ENCODE measurements around the gene DGKH. TPM values are rescaled to one million over a fixed set of nuclear protein-coding genes. Genes with fewer than 3 reads are reported as not detected.

The DGKH gene
- total RNA-seq, 1 donor from 2014 or later: 19.9 TPM

DNA sequence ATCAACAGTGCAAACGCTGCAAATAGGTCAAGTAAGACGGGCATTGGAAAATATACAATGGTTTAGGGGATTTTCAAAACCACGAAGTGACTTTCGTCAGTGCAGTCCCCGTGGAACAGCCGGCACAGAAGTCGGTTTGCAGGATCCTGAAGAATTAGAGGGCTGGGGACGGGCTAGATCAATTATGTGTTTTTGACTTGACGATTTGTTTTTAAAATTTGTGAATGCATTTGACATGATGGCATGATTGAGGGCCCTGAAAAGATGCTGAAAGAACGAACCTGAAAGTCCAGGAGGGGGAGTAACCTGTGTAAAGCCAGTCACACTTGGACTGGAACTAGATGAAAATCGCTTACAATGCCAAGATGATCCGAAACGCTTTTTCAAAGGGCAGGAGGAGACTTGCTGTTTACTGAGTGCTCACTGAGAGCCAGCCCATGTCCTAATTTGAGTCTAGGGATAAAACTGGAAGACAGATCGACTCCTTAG lies 8.9 kb upstream of the DGKH start:
- DNase-seq (ENCODE audit: low spot score) (no peak), ATAC-seq (peak; percentile 5)
- intact Hi-C loops (cut with DNase I): no loop called here

DNA sequence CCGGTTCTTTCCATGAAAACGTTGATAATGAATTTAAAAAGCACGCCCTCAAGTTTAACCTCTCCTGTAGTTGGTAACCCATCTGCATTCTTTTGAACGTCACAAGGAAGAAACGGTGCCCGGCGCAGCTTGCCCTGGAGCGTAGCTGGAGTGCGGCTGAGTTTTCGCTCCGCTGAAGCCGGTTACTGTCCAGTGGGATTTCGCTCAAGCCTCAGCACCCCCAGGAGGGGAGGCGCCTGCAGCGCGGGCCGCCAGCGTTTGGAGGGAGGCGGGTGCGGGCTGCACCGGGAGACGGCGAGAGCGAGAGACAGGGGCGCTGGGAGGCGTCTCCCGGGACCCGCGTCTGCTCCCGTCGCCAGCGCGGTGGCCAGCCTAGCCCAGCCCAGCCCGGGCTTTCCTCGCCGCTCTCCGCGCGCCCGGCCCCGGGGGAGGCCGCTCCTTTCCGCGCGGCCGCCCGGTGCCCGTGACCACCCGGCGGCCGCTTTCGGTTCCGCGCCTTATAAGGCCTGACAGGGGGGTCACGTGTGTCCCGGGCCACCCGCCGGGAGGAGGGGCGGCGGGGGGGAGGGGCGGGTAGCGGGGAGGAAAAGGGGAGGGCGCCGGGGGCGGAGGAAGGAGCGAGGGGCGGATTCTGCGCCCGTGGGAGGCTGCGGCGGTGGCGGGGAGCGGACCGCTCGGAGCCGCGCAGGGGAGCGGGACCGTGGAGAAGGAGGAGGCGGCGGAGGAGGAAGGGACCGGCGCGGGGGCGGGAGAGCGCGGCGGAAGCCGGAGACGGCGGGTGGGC lies 8.3 kb upstream of the DGKH start:
- peak; percentile 95 for DNase-seq (ENCODE audit: low spot score)
- intact Hi-C loops (cut with DNase I): no loop called here
- peak; percentile 97 for ATAC-seq

DNA sequence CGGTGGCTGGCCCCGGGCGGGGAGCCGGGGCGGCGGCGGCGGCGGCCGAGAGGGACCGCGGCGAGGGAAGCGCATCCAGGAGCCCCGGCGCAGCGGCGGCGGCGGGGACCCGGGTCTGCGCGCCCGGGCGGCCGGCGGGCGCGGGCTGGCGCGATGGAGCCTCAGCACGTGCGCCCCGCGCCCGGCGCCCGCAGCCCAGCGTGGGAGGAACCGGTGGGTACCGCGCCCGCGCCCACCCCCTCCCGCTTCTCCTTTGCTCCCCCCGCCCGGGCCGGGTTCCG lies 7.8 kb upstream of the DGKH start:
- ATAC-seq (no peak), DNase-seq (ENCODE audit: low spot score) (no peak)
- intact Hi-C loops (cut with DNase I): no loop called here

DNA sequence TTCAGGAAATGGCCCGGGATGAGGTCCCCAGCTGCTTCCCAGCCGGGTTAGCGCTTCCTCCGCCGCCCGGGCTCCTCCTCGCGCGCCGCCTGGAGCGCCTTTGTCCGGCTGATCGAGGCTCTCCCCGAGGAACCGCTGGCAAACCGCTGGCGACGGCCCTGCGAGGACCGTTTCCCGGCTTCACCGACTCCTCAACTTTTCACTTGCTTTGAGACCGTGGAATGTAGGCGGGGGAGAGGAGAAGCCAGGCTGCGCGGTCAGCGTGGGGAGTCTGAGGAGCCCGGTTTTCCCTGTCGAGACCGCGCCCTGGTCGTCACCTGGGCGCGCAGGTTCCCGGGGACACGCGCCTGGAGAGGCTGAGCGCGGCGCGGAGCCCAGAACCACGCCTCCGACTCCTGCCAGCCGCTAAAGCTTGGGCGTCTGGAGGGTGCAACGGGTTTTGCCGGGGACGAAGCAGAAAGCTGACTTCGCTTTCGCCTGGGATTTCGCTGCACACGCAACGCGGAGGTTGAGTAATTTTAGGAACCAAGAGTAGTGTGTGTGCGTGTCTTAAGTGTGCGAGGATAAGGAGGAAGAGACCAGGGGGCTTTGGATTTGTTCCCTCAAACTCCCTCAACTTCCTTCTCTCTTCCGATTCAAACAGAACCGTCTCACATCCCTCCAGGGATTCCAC lies 7.3 kb upstream of the DGKH start:
- DNase-seq (ENCODE audit: low spot score) (peak; percentile 68), ATAC-seq (peak; percentile 20)
- intact Hi-C loops (cut with DNase I): no loop called here

DNA sequence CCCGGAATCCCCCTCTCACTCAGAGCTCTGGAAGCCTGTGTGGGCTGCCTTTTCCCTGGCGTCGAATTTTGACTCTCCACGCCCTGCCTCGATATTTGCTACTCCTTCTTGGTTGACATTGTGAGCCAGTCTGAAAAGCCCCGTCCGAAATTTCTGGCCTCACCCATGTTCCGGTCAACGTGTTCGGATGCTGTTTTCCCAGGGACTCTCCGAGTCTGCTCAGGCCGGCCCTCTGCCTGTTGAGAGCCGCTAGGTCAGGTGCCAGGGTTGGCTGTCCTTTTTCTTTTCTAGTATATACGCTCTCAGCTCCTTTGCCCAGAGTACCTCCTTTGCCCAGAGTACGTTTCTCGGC lies 6.8 kb upstream of the DGKH start:
- DNase-seq (ENCODE audit: low spot score): peak; percentile 74
- intact Hi-C loops (cut with DNase I): no loop called here
- peak; percentile 65 for ATAC-seq

DNA sequence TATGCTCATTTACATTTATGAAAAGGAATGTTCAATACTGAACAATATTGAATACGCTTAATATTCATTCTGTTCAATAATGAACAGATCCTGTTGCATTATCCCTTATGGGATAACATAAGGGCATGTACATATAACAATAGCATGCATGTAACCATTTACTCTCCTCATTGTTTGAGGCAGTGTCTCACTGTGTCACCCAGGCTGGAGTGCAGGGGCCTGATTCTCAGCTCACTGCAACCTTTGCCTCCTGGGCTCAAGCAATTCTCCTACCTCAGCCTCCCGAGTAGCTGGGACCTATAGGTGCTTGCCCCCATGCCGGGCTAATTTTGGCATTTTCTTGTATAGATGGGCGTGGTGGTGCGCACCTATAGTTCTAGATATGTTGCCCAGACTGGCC lies 4.8 kb upstream of the DGKH start:
- intact Hi-C loops (cut with DNase I): no loop called here
- no peak for DNase-seq (ENCODE audit: low spot score)
- no peak for ATAC-seq

DNA sequence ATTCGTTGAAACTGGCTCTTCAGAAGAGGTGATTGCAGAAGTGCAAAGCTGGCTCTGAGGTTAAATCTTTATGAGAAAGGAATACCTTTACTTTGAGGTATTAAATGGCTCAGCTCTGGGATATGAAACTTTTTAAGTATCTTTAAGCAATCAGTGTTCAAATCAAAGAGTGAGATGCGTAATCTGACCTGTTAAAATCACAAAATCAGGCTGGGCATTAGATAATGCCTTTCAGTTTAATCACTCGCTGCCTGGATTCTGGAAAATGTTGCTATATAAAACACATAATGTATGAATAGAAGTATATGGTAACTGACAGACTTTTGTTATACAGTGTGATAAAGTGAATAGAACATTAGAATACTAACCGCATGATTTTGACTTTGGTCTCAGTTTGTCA lies 2.0 kb upstream of the DGKH start:
- no peak for DNase-seq (ENCODE audit: low spot score)
- intact Hi-C loops (cut with DNase I): no loop called here
- no peak for ATAC-seq

DNA sequence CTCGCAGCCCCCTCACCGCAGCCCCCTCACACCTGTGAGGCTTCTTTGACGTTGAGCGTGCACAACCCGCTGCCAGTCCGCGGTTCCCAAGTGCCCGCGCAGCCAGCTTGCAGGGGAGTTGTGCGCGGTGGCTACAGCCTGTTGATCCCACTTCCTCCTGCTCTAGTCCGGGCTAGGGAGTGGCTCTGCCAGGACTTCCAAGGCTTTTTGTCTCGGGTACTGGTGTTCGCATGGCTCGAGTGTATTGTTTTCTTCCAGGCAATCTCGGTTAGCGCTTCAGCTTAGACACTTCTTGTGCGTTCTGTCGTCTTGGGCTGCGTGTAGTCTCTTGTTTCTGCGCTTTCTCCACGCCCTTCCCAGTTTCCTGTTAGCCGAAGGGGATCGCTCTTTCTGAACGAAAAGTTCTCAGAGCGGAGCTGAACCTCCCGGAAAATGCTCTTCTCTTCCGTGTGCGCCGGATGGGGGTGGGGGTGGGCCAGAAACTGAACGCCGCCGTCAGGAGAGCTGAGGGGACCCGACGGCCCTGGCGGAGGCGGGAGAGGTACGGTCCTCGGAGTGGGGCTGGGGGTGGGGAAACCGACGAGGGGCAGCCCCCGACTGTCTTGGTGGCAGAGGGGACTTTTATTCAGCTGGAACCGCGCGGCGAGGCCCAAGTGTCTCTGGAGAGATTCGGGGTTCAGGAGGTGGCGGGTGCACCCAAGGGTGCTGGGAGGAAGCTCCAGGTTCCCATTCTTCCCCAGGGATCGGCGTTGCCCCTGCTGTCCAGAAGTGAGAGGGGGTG lies 697 bp upstream of the DGKH start:
- peak; percentile 61 for DNase-seq (ENCODE audit: low spot score)
- peak; percentile 65 for ATAC-seq
- intact Hi-C loops (cut with DNase I): loop anchor here (1.0 kb wide), 1 partner anchor 27 kb away; no protein-coding TSS in a partner anchor

DNA sequence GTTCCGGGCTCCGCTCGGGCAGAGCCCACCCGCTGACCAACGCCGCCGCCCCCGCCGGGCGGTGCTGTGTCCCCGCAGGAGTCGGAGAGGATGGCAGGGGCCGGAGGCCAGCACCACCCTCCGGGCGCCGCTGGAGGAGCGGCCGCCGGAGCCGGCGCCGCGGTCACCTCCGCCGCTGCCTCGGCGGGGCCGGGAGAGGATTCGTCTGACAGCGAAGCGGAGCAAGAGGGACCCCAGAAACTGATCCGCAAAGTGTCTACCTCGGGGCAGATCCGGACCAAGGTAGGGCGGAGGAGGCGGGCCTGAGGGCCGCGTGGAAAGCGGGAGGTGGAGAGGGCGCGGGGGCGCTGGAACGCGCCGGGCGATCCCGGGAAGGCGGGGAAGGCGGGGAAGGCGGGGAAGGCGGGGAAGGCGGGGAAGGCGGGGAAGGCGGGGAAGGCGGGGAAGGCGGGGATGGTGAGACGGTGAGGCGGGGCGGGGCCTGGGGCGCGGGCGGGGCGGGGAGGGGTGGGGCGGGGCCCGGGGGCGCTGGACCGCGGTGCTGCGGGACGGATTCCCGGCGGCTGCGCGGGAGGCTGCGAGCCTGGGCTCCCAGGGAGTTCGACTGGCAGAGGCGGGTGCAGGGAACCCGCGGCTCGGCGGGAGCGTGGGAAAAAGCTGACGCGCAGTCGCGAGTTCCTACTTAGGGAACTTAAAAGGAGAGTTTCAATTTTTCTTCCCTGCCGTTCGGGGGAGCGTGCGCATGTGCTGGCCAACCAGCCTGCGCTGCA lies 421 bp downstream of the DGKH start:
- DNase-seq (ENCODE audit: low spot score): peak; percentile 91
- intact Hi-C loops (cut with DNase I): loop anchor here (1.0 kb wide), 1 partner anchor 29 kb away; no protein-coding TSS in a partner anchor
- peak; percentile 86 for ATAC-seq

DNA sequence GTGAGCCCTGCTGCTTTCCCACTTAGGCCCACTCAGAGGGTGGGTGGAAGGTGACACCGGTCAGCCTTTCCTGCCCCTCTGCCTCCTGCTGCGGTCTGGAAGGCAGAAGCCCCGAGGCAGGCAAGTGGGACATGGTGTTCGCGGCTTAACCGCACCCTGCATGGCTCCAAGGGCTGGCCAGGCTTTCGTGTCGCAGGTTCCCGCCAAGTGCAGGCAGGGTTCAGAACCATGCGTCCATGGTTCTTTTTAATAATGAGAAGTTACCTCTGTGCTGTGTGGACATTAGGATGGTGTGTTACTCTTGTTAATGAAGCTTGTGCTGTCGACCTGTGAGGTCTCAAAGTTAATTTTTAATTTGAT lies 986 bp downstream of the DGKH start:
- no peak for ATAC-seq
- intact Hi-C loops (cut with DNase I): no loop called here
- DNase-seq (ENCODE audit: low spot score): no peak

DNA sequence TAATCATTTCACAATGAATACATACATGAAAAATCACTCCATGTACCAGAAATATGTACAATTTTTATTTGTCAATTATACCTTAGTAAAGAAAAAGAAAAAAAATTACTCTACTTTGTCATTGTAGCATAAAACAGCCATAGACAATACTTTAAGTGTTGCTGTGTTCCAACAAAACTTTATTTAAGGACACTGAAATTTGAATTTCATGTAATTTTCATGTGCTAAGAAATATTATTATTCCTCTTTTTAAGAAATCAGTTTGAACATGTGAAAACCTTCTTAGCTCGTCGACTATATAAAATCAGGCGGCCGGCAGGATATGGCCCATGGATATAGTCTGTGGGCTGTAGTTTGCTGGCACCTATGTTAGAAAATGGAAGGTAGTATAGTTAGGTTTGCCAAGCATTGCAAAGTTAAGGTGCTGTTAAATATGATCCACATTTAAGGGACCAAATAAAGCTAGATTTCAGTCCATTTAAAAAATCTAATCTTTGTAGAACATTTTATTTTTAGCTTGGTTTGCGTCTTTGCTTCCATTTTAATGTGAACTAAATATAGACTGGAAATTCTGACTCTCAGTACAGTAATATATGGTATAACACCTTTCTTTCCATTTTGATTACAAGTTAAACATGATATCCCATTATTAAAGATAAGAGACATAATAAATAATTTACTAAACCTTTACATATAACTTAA lies 6.5 kb downstream of the DGKH start:
- intact Hi-C loops (cut with DNase I): no loop called here
- ATAC-seq (no peak), DNase-seq (ENCODE audit: low spot score) (no peak)

DNA sequence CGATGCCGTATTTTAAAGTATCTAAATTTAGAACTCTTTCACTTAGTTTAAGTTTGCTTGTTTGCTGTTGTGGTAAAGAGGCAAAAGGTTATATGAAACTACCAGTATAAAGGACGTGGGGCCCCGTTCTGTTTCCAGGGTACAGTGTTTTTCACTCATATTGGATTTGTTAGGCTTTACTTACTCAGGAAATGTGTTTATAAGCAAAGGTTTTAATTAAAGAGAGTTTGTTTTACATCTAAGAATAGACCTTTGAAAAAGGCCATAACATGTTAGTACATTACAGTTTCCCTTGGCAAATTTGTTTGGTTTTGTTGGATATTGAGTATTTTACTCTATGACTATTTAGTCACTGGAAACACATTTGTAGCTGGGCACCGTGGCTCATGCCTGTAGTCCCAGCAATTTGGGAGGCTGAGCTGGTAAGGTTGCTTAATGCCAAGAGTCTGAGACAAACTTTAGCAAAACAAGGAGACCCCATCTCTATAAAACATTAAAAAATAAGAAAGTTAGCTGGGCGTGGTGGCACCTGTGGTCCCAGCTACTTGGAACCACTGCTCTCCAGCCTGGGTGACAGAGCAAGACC lies 7.1 kb downstream of the DGKH start:
- intact Hi-C loops (cut with DNase I): no loop called here
- DNase-seq (ENCODE audit: low spot score) (no peak), ATAC-seq (no peak)

DNA sequence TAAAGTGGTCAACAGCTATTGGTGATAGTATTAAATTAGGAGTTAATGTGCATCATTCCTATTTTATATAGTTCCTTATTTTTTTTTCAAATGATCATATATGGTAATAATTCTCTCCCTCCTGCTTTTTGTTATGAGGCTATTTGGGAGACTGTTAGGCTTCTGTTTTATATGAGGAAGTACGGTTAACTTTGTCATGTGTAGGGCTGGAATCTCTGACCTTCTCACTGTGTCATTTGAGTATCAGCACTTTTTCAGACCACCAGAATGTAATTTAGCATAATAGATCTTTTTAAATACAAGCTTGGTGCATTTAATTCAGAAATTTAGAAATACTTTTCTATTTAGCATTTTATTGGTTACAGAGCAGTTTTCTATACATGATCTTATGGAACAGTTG lies 7.7 kb downstream of the DGKH start:
- intact Hi-C loops (cut with DNase I): no loop called here
- no peak for DNase-seq (ENCODE audit: low spot score)
- ATAC-seq: no peak

DNA sequence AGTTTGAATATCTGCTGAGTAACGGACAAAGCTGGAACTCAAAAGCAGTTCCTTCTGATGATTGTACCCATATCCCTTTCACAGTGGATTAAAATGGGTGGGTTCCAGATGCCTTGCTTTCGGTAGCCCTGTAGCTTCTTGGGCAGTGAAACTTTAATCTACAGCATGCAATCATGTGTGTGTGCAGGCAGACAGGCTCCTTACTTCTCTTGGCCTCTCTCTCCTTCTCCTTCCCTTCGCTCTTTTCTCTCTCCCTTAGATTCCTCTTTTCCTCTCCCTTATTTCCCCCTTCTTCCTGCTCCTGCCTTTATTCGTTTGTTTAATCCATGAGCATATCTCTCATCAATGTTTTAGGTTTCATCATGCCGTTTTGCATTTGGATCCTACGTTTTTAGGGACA lies 8.1 kb downstream of the DGKH start:
- intact Hi-C loops (cut with DNase I): no loop called here
- DNase-seq (ENCODE audit: low spot score): no peak
- no peak for ATAC-seq

DNA sequence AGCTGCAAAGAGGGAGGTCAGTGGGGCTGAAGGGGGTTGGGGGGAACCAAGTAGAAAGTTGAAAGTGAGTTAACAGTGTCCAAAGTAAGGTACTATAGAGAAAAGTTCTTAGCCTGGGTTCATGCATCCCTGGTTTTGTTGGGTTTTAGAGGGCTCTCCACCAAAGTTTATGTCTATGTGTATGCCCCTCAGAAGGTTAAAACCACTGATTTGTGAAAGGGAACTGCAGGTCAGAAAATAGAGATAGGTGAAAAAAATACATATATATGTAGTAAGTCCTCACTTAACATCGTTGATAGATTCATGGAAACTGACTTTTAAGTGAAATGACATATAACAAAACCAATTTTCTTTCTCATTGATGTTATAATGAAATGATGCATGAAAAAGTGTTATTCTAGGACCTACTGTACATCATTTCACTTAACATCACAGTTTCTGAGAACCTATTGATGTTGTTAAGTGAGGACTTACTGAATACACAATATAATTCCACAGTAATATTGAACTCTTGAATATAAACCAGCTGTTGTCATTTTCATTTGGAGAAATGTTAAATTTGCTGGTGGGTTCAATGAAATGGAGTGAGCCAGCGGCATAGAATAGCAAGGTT lies 9.6 kb downstream of the DGKH start:
- no peak for ATAC-seq
- no peak for DNase-seq (ENCODE audit: low spot score)
- intact Hi-C loops (cut with DNase I): no loop called here

DNA sequence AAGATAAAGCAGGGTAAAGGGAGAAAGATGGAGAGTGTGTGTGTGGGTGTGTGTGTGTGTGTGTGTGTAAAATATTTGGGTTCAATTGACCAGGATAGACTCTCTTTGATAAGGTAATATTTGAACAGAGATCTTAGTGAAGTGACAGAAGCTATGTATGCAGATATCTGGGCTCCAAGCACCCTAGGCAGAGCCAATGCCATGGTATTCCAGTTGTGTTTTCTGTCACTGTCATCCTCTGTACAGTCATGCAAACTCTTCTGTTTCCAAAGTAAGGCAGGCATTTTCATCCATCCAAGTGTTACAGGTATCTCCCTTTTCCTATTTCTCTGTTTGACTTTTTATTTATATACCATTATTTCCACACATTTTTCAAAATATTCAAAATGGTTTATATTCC lies 13.5 kb downstream of the DGKH start:
- intact Hi-C loops (cut with DNase I): no loop called here
- no peak for DNase-seq (ENCODE audit: low spot score)
- no peak for ATAC-seq

DNA sequence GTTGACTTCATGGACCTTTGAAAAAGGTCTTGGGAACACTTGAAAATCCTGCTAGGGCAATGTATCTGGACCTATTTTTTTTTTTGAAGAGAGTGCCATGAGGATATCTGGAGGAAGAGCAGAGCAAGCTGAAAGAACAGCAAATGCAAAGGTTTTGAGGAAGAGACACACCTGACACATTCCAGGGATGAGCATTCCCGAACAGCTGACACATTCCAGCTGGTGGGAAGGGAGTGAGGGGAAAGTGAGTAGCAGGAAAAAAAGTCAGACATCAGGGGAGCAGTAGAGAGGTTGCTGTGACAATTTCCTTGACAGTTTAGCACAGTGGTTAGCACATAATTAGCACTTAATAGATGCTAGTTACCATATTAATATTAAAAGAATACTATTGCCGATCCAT lies 14.7 kb downstream of the DGKH start:
- no peak for ATAC-seq
- DNase-seq (ENCODE audit: low spot score): no peak
- intact Hi-C loops (cut with DNase I): no loop called here

DNA sequence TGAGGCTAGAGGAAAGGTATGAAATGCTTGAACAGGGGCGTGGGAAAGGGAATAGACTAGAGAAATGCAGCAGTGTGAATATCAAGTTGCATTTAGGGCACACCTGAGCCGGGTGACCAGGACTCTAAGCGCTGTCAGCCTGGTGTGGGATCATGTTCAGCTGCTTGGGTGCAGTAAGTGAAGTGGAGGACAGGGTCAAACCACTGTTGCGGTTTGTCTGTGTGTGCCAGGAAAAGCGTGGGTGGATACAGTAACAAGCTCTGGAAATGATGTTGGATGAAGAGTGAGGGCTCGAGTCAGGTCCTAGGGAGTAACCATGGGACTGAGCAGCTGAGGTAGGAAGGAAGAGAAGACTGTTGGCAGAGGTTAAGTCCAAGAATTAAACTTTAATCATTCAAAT lies 15.8 kb downstream of the DGKH start:
- ATAC-seq (no peak), DNase-seq (ENCODE audit: low spot score) (no peak)
- intact Hi-C loops (cut with DNase I): no loop called here

All from sciatic nerve (tissue), 2 donors.